ENCODE results near the gene FARP1. TPM values are rescaled to one million over a fixed set of nuclear protein-coding genes. Genes with fewer than 3 reads are reported as not detected.

FARP1 gene
- total and polyA plus RNA-seq, 2 of the 13 experiments (the other 11 are each of a cell fraction or from before 2014, with no cell fraction given): 70.6 to 126 TPM

- Histone ChIP-seq H3K79me2 (ENCODE audit: insufficient read depth, low read length) (peaks cover 91% of the 10 kb centered on the region), H3K27me3 (ENCODE audit: control insufficient read depth in 1 of 2, insufficient read depth in 2 of 2, low read length in 2 of 2) (no peaks in the 10 kb centered on the region), H3K9ac (ENCODE audit: insufficient read depth, low read depth, low read length) (no peak overlapping the region), H3K4me1 (ENCODE audit: insufficient read depth, low read length) (peaks cover 73% of the 10 kb centered on the region), H3K4me2 (ENCODE audit: low read depth, low read length) (no peak overlapping the region), H3K9me3 (ENCODE audit: low read length) (no peaks in the 10 kb centered on the region), H4K20me1 (ENCODE audit: insufficient read depth, low read length) (peaks cover 54% of the 10 kb centered on the region), H3K36me3 (replicated peaks in 1 of 2; ENCODE audit: control insufficient read depth in 1 of 2, insufficient read depth in 2 of 2, low read length in 2 of 2) (peaks cover 5 to 30% of the 10 kb centered on the region in 2 experiments; a peak in 3 of 5 replicates), H2AFZ (ENCODE audit: low read length) (no peak overlapping the region), H3K27ac (ENCODE audit: extremely low read length, insufficient read depth, low read length) (peak overlapping the region; percentile 16), H3K4me3 (replicated peaks in 1 of 3; ENCODE audit: insufficient read depth in 1 of 3, low read depth in 2 of 3, low read length in 3 of 3) (no peak overlapping the region)
- in situ Hi-C loops (cut with HindIII; ENCODE audit: extremely low pct_ligation_motif_present, low pct_unique_long_range_greater_than_20kb) (no loop called here), intact Hi-C loops (cut with micrococcal nuclease; ENCODE audit: unreplicated experiment) (no loop called here)
- CTCF ChIA-PET (ENCODE audit: low intra/inter-chr PET ratio, low total read pairs): no interaction called here
- no peak for ATAC-seq
- WGBS (ENCODE audit: low lambda C conversion rate): 93% methylated on average over 5 of the region's 5 CpGs
- DNase-seq (ENCODE audit: low spot score): no peak
- no peak for TF ChIP-seq ZSCAN9 (CRISPR knock-in tag; IDR thresholded peaks at IDR 0.05; ENCODE audit: borderline replicate concordance)
- TF ChIP-seq ZKSCAN1 (IDR thresholded peaks at IDR 0.05; ENCODE audit: low read length): no peak
- no peak for TF ChIP-seq HOXD1 (CRISPR knock-in tag; IDR thresholded peaks at IDR 0.05)
- no peak for TF ChIP-seq ZNF407 (CRISPR knock-in tag; IDR thresholded peaks at IDR 0.05; ENCODE audit: not compliant biosample characterization)
- TF ChIP-seq MAFK (conservative IDR thresholded peaks at IDR 0.05 in 1 of 2, IDR thresholded peaks at IDR 0.05 in 1 of 2; ENCODE audit: low read length in 2 of 2): no peak
- TF ChIP-seq ZNF703 (CRISPR knock-in tag; IDR thresholded peaks at IDR 0.05; ENCODE audit: borderline replicate concordance): no peak
- no peak for TF ChIP-seq MIER2 (CRISPR knock-in tag; IDR thresholded peaks at IDR 0.05)
- TF ChIP-seq ATF5 (CRISPR knock-in tag; IDR thresholded peaks at IDR 0.05; ENCODE audit: low read depth): no peak
- no peak for TF ChIP-seq ZNF761 (CRISPR knock-in tag; conservative IDR thresholded peaks at IDR 0.05)
- no peak for TF ChIP-seq KAT7 (CRISPR knock-in tag; IDR thresholded peaks at IDR 0.05; ENCODE audit: borderline replicate concordance)
- TF ChIP-seq ZNF782 (CRISPR knock-in tag; IDR thresholded peaks at IDR 0.05; ENCODE audit: borderline replicate concordance): no peak
- FAIRE-seq: no peak
- POLR2A ChIA-PET: no interaction called here
- no TSS peak for BruUV-seq (replicated peaks)
Observed at GRCh38 chr13:98326291-98326690, 183.4 kb downstream of the FARP1 start.

Measured in HepG2 (cell line).